Mesodermal cell (in vitro differentiated cells): ENCODE data around the gene SLC22A23.

Experiments
- H3K27ac ChIP-seq: 2 replicates; pipeline ENCODE4 v1.7.0; 2013; ENCODE audit warnings: mild to moderate bottlenecking, low read depth, low read length, moderate library complexity; ENCODE audit not compliant: severe bottlenecking
- H3K36me3 ChIP-seq: 2 replicates; pipeline ENCODE4 v1.7.1; 2013; ENCODE audit warnings: mild to moderate bottlenecking, low read length, moderate library complexity; ENCODE audit not compliant: control insufficient read depth, insufficient read depth
- H3K4me1 ChIP-seq: one replicate; pipeline ENCODE4 v1.7.1; 2013; ENCODE audit warnings: mild to moderate bottlenecking, low read length; ENCODE audit not compliant: insufficient read depth, control insufficient read depth, poor library complexity, severe bottlenecking
- H3K4me3 ChIP-seq: 2 replicates; pipeline ENCODE4 v1.7.0; 2013; ENCODE audit warnings: low read length, control low read depth, mild to moderate bottlenecking; ENCODE audit not compliant: insufficient read depth, poor library complexity, severe bottlenecking; ENCODE audit errors: extremely low read depth
- H3K9me3 ChIP-seq: 2 replicates; pipeline ENCODE4 v1.7.1; 2013; ENCODE audit warnings: mild to moderate bottlenecking, low read length, moderate library complexity; ENCODE audit not compliant: control insufficient read depth
- WGBS, 2 experiments: methylation state at CpG; one replicate each; pipeline ENCODE4 v1.1.5; 2013; ENCODE audit warnings: missing lambda C conversion rate in 2 of 2; ENCODE audit not compliant: insufficient coverage in 2 of 2; 5-methylcytosine and 5-hydroxymethylcytosine counted together

Gene SLC22A23

GRCh38 chr6:3364391-3364790, 92.5 kb downstream of the SLC22A23 start:
- Histone ChIP-seq H3K4me3 (no peak overlapping the region), H3K9me3 (no peaks in the 10 kb centered on the region), H3K27ac (no peak overlapping the region), H3K4me1 (no peaks in the 10 kb centered on the region), H3K36me3 (no peaks in the 10 kb centered on the region)
- 75 to 80% methylated on average over 7 of the region's 7 CpGs for WGBS, 2 experiments

DNA sequence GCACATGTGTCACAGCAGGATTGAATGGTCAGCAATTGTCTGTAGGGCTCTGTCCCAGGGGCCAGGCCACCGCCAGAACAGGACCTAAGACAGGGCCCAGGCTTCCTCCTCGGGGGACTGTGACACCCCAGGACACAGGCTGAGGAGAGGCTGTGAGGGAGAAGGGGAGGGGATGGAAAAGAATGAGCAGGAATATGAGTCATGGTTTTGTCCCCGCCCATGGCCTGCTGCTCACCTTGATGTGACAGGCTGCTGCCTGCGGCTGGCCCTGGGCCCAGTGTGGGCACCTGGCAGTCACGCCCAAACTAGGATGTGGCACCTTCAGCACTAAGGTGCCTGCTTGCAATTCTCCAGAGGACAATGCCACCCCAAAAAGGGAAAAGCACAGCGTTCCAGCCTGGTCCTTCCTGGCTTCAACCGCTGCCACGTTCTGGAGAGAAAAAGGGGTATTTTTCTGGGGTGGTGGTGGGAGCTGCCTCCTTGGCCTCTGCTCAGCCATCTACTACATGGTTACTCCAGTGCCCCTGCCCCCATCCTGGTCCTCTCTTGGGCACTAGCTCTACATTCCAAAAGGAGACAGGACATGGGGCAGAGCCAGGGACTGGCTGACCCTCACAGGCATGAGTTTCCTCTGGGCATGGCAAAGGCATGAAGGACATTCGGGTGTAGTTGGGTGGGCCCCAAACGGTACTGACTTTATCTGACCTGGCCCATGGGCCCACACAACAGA, 93.4 kb downstream of the SLC22A23 start:
- Histone ChIP-seq H3K4me3 (no peak overlapping the region), H3K36me3 (no peaks in the 10 kb centered on the region), H3K27ac (no peak overlapping the region), H3K9me3 (no peaks in the 10 kb centered on the region), H3K4me1 (peaks cover 4% of the 10 kb centered on the region)
- 84 to 92% methylated on average over 7 to 8 of the region's 10 CpGs for whole genome bisulfite sequencing, 2 experiments

DNA sequence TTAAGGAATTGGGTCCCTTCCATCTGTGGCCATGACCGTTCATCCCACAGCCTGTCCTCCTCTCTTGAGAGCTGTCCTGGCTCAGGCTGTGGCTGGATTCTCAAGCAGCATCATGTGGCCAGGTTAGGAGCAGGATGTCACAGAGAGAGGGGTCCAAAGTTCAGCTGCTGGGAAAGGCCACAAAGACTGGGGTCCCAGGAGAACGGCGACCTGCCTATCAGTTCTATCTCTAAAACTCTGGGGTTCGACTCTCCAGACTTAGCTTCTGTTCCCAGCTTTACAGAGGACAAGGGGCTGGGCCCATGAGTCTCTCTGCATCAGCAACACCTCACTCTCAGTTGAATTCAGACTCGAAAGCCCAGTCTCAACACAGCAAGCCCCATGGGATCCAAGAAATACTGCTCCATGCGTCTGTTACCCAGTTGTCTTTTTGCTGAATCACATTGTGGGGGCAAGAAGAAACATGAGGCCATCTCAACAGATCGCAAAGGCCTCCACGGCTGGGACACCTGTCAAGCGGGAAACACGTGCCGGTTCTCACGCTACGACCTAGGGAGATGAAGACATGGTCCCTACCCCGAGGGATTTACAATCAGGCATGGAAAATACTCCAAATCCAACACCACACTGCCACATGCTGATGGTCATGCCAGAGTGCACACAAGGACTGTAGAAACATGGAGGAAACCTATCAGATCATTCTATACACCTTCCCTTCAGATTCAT, 95.4 kb downstream of the SLC22A23 start:
- Histone ChIP-seq H3K36me3 (no peaks in the 10 kb centered on the region), H3K9me3 (no peaks in the 10 kb centered on the region), H3K4me1 (peaks cover 6% of the 10 kb centered on the region), H3K27ac (no peak overlapping the region), H3K4me3 (no peak overlapping the region)
- WGBS, 2 experiments = 84 to 86% methylated on average over 9 to 12 of the region's 14 CpGs

DNA sequence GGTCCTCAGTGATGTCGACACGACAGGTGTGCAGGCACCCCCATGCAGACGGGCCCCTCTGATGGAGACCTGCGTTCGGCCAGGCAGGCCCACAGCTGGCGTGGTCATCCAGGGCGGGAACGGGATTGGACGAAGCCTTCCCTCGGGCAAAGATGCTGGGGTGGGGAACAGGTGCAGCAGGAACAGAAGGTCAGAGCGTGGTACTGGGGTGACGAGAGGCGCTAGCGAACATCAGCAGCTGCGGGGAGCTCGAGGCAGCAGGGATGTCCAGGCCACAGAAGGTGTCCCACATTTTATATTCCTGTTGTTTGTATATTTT, 96.2 kb downstream of the SLC22A23 start:
- Histone ChIP-seq H3K9me3 (no peaks in the 10 kb centered on the region), H3K4me1 (peaks cover 7% of the 10 kb centered on the region), H3K4me3 (no peak overlapping the region), H3K36me3 (no peaks in the 10 kb centered on the region), H3K27ac (no peak overlapping the region)
- WGBS, 2 experiments = 93 to 96% methylated on average over 13 to 15 of the region's 16 CpGs

DNA sequence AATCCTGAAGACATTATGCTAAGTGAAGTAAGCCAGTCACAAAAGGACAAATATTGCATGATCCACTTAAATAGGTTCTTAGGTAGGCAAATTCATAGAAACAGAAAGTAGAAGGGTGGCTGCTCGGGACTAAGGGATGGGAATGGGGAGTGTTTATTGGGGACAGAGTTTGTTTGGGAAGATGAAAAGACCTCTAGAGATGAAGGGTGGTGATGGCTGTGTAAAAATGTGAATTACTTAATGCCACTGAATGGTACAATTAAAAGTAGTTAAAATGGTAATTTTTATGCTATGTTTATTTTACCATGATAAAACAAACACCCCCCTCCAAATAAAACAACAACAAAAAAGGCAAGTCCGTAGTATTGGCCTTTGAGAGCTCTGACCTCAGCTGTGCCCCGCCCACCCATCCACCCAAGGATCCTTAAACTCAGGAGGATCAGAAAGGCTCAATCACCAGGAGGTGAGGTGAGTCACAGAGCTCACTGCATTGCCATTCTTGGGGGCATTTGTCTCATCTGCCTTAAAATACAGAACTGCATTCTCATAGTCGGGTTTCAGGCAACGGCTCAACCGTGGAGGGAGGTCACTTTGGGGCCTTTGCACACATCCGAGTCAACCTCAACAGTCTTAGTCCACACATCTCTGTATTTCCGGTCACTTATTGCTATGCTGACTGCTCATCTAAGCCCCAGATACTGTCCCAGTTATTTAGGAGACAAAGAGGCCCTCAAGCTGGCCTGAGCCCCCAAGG, 96.7 kb downstream of the SLC22A23 start:
- 64 to 73% methylated on average over 6 to 7 of the region's 8 CpGs for WGBS, 2 experiments
- Histone ChIP-seq H3K4me1 (peaks cover 7% of the 10 kb centered on the region), H3K27ac (no peak overlapping the region), H3K36me3 (no peaks in the 10 kb centered on the region), H3K9me3 (no peaks in the 10 kb centered on the region), H3K4me3 (no peak overlapping the region)

- Histone ChIP-seq H3K36me3 (no peaks in the 10 kb centered on the region), H3K4me1 (peaks cover 7% of the 10 kb centered on the region), H3K27ac (no peak overlapping the region), H3K4me3 (no peak overlapping the region), H3K9me3 (no peaks in the 10 kb centered on the region)
- 87 to 91% methylated on average over 9 of the region's 10 CpGs for whole genome bisulfite sequencing, 2 experiments
Observed at GRCh38 chr6:3359101-3359752, 97.6 kb downstream of the SLC22A23 start.

DNA sequence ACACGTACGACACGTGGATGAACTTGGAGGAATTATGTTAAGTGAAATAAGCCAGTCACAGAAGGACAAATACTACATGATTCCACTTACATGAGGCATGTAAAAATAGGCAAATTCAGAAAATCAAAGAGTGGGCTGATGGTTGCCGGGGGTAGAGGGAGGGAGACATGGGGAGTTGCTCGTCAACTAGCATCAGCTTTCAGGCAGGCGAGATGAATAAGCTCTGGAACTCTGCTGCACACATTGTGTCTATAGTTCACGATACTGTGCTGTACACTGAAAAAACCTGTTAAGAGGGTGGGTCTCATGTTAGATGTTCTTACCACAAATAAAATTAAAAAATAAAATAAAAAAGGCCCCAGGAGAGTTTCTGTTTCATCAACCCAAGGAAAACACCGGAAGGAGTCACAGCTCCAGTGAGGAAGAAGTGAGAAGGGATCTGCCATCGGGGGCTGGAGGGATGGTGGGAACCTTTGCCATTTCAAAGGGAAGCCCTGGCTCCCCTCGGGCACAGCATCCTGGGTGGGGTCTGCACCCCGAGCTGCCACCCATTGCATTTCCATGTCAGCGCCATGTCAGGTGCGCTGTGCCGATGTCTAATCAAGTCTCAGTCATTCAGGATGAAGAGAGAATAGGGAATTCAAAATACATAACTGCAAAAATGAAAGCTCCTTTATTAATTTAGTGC, 98.3 kb downstream of the SLC22A23 start:
- Histone ChIP-seq H3K4me1 (peaks cover 7% of the 10 kb centered on the region), H3K36me3 (no peaks in the 10 kb centered on the region), H3K27ac (no peak overlapping the region), H3K9me3 (no peaks in the 10 kb centered on the region), H3K4me3 (no peak overlapping the region)
- WGBS, 2 experiments = 89 to 90% methylated on average over 7 to 13 of the region's 14 CpGs

DNA sequence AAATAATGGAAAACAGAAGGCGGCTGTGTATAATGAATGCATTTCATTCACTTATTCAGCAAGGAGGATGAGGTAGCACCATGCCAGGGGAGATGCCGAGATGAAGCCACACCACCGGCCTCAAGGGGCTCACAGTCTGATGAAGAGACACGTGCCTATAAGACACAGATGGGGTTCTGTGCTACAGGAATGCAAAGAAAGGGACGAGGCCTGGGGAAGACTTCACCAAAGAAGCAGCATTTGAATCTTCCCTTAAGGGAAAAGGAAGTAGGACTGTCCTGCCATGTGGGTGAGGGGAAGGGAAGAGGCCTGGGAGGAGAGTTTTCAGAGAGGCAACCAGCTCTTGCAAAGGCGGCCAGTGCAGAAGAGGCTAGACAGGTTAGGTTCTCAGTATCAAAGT, 99.2 kb downstream of the SLC22A23 start:
- Histone ChIP-seq H3K36me3 (no peaks in the 10 kb centered on the region), H3K4me3 (no peak overlapping the region), H3K27ac (no peak overlapping the region), H3K4me1 (peaks cover 7% of the 10 kb centered on the region), H3K9me3 (no peaks in the 10 kb centered on the region)
- 76 to 84% methylated on average over 5 of the region's 6 CpGs for WGBS, 2 experiments

DNA sequence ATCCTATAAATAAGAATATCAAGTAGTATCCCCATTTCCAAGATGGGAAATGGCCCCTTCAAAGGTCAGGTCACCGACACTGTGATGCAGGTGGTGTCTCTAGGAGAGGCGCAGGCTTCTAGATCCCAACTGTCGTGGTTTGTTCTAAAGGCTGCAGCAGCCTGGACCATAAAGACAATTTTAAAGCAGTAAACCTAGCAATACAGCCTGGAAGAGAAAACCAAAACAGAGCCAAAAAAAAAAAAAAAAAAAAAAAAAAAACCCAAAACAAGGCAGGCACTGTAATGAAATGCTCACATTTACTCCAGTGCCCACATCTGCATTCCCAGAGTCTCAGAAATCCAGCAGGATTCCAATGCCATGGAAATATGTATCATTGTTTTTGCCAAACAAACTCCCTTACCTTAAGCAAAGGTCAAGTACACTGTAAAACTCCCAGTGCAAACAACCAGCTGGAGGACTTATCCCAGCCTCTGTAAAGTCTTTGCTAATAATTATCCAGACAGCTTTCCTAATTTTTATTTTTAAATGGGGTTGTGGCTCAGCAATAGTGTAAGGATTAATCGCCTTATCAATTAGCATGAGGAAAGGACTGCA, 99.9 kb downstream of the SLC22A23 start:
- H3K36me3 ChIP-seq = no peaks in the 10 kb centered on the region
- H3K4me1 ChIP-seq = peaks cover 7% of the 10 kb centered on the region
- H3K9me3 ChIP-seq = no peaks in the 10 kb centered on the region
- 80 to 100% methylated on average over 1 to 2 of the region's 4 CpGs for WGBS, 2 experiments
- no peak overlapping the region for H3K27ac ChIP-seq
- no peak overlapping the region for H3K4me3 ChIP-seq
